ENCODE results near the gene IPCEF1.
"Not testable (repeated sequence)": the region's sequence is repeated elsewhere in the genome, so short reads cannot be mapped to it uniquely, and the experiment has no call there.

The IPCEF1 gene

GRCh38 chr6:154202958-154203357, 153.6 kb downstream of the IPCEF1 start:
- DNase-seq (ENCODE audit: low read depth), result no peak
- H3K4me3 ChIP-seq (replicated peaks; ENCODE audit: low read depth, low read length), result no peak overlapping the region
- no peak for TF ChIP-seq CTCF (IDR thresholded peaks at IDR 0.05; ENCODE audit: low read length, missing control alignments)

- no peak overlapping the region for H3K4me3 ChIP-seq (replicated peaks; ENCODE audit: low read depth, low read length)
- no peak for TF ChIP-seq CTCF (IDR thresholded peaks at IDR 0.05; ENCODE audit: low read length, missing control alignments)
- DNase-seq (ENCODE audit: low read depth), result no peak
Observed at GRCh38 chr6:154202339-154202738, 154.3 kb downstream of the IPCEF1 start.

GRCh38 chr6:154201688-154202087, 154.9 kb downstream of the IPCEF1 start:
- DNase-seq (ENCODE audit: low read depth); H3K4me3 ChIP-seq (replicated peaks; ENCODE audit: low read depth, low read length): not testable (repeated sequence)

GRCh38 chr6:154197196-154197860, 159.3 kb downstream of the IPCEF1 start:
- TF ChIP-seq CTCF (IDR thresholded peaks at IDR 0.05; ENCODE audit: low read length, missing control alignments), result no peak
- DNase-seq (ENCODE audit: low read depth), result peak; percentile 24
- no peak overlapping the region for H3K4me3 ChIP-seq (replicated peaks; ENCODE audit: low read depth, low read length)

- TF ChIP-seq CTCF (IDR thresholded peaks at IDR 0.05; ENCODE audit: low read length, missing control alignments), result no peak
- H3K4me3 ChIP-seq (replicated peaks; ENCODE audit: low read depth, low read length), result no peak overlapping the region
- DNase-seq (ENCODE audit: low read depth), result no peak
Observed at GRCh38 chr6:154196333-154196885, 160.2 kb downstream of the IPCEF1 start.

- no peak for TF ChIP-seq CTCF (IDR thresholded peaks at IDR 0.05; ENCODE audit: low read length, missing control alignments)
- H3K4me3 ChIP-seq (replicated peaks; ENCODE audit: low read depth, low read length), result no peak overlapping the region
- no peak for DNase-seq (ENCODE audit: low read depth)
Observed at GRCh38 chr6:154187714-154188113, 168.9 kb downstream of the IPCEF1 start.

- no peak overlapping the region for H3K4me3 ChIP-seq (replicated peaks; ENCODE audit: low read depth, low read length)
- no peak for TF ChIP-seq CTCF (IDR thresholded peaks at IDR 0.05; ENCODE audit: low read length, missing control alignments)
- DNase-seq (ENCODE audit: low read depth), result no peak
Observed at GRCh38 chr6:154187203-154187602, 169.4 kb downstream of the IPCEF1 start.
